GM19023 (cell line): Measurements from ENCODE around the gene PGM5.
"Not testable (repeated sequence)": the region's sequence is repeated elsewhere in the genome, so short reads cannot be mapped to it uniquely, and the experiment has no call there.

Experiments used
- ATAC-seq: cut with Tn5 transposase; IDR thresholded peaks from one replicate; pipeline ENCODE4 v1.9.1; 2021; ENCODE audit warnings: mild to moderate bottlenecking, moderate library complexity; ENCODE audit not compliant: unreplicated experiment

The PGM5 gene

DNA sequence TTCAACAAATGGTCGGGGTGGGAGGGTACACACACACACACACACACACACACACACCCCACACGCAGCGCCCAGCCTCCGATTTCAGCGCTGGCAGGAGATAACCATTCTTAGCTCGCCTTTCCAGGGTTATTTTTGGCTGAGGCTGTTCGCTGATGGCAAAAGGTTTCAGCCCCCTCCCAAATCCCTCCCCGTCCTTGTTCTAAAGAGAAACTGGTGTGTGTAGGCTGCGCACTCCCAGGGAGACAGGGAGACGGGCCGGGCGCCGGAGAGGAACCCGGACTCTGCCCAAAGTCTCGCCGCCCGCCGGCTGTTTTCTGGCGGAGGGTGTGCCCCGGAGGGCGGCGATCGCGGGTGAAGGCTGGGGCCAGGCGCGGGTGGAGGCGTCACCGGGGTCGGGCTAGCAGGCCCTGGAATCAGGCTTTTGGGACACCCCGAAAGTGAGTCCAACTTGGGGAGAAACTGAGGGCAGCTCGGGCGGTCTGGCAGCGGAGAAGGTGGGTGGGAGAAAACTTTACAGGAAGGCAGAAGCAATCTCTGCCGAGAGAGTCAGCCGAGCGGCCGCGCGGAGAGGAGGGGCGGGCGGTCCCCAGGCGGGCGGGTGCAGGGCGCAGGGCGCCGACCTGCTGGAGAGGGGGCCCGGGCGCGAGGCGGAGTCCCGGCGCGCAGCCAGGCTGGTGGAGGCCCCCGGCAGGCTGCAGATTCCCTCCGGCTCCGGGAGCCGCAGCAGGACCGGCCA, at the start of gene PGM5:
TSS of gene PGM5 (plus strand) at position 232 of the 739 bp plus-strand sequence. CDS start 517 bp downstream, outside the sequence.
- ATAC-seq: peak; percentile 67

GRCh38 chr9:68307127-68307526, 49.3 kb upstream of the PGM5 start:
- not testable (repeated sequence) for ATAC-seq

GRCh38 chr9:68307654-68308053, 48.8 kb upstream of the PGM5 start:
- not testable (repeated sequence) for ATAC-seq

GRCh38 chr9:68311208-68311607, 45.2 kb upstream of the PGM5 start:
- ATAC-seq: not testable (repeated sequence)

DNA sequence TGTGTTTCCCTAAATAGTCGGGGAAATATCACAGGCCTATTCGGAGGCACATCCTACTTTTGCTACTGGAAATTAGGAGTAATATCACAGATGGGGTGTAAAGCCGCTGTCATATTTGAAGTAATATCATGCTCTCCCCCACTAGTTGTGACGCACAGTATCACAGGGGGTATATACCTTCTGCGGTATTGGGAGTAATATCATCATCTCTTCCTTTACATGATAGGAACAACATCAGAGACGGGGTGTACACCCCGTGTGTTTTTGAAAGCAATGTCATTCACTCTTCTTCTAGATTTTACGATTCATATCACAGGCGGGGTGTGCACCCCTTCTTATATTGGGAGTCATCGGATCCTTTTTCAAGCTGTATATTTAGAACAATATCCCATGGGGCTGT, 38.2 kb upstream of the PGM5 start:
- not testable (repeated sequence) for ATAC-seq

GRCh38 chr9:68323749-68324148, 32.7 kb upstream of the PGM5 start:
- not testable (repeated sequence) for ATAC-seq

DNA sequence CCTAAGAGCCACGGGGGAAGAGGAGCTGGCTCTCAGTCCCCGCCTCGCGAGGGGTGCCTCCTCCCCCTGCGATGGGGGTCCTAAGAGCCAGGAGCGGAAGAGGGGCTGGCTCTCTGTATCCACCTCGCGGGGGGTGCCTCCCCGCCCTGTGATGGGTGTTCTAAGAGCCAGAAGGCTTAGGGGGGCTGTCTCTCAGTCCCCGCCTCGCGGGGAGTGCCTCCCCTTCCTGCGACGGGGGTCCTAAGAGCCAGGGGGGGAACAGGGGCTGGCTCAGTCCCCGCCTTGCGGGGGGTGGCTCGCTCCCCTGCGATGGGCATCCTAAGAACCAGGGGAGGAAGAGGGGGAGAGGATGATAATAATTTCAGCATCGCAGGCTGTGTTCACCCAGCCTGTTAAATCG, 31.9 kb upstream of the PGM5 start:
- ATAC-seq: not testable (repeated sequence)

DNA sequence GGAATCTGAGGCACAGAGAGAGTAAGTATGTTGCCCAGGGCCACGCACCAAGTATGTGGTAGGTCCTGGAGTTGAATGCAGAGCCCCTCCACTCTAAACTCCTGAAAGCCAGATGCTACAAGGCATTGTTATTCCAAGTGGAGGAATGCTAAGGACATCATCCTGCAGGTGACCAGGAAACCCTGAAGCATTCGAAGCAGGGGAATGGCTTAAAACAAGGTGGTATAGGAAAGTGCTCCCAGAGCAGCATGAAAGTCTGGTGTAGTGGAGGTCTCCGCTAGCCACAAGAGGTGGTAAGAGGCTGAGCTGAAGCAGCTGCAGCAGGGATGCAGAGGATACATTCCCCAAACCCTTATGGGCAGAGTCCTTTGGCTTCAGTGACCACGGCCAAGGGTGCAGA, 27.3 kb upstream of the PGM5 start:
- ATAC-seq: not testable (repeated sequence)

GRCh38 chr9:68330531-68331173, 25.8 kb upstream of the PGM5 start:
- not testable (repeated sequence) for ATAC-seq

- not testable (repeated sequence) for ATAC-seq
Measured at GRCh38 chr9:68332122-68332521, 24.3 kb upstream of the PGM5 start.

DNA sequence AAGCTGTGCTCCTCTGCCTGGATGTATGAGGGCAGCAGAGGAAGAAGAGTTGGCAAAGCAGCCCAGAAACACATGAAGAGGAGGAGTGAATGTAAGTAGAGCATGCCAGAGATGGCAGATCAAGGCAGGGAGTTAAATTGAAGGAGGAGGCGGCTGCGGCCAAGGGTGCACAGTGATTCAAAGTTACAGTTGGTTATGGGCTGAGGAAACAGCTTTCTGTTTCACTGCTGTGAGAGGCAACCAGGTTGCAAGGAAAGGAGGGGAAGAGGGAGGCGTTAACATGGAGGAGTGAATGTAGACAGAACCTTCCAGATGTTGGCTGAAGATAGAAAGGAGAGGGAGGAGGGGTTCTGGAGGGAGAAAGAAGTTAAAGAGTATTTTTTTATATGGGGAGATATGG, 20.5 kb upstream of the PGM5 start:
- ATAC-seq: not testable (repeated sequence)

DNA sequence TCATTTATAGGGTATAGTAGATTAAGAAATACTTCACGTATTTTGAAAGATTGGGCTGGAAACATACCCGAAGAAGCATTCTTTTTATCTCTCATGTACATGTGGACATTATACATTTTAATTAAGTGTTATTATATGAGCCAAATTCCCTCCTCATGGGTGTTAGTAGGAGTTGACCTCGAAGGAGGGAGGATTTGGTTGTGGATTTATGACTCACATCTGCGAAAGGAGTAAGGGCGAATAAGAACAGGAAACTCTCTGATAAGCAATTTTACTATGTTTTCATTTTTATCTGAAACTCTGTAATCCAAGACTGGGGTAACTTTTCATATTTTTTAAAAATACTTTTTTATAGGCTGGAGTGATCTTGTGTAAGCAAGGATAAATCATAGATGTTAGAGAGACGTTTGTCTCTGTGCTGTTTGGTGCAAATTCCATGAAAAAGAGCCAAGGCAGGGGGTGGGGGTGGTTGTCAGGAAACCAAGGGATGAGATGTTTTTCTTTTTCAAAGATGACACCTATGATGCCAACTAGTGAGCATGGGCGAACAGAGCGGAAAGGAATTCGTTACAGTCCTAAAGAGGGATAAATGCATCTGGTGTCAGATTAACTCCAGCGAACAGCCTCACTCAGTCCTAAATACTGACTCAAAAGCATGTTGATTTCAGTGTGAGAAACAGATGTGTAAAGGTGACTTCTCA, 19.6 kb upstream of the PGM5 start:
- ATAC-seq: not testable (repeated sequence)

DNA sequence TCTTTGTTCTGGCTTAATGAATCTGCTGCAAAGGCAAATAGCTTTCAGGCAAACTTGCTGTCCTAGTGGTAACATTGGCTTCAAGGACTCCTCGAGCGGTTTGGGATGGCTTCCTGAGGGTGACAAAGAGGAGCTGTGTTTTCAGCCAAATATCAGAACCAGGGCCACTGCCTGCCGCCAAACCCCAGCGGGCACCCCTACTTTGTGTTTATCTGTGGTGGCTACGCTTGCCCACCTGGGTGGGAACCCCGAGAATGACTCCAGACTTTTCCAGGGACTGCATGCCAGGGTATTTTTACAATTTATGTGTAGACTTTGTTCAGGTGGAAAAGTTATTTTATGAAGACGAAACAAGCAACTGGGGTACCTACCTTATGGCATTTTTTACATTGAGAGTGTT, 18.4 kb upstream of the PGM5 start:
- not testable (repeated sequence) for ATAC-seq

GRCh38 chr9:68342265-68343025, 14.0 kb upstream of the PGM5 start:
- ATAC-seq: peak; percentile 92

DNA sequence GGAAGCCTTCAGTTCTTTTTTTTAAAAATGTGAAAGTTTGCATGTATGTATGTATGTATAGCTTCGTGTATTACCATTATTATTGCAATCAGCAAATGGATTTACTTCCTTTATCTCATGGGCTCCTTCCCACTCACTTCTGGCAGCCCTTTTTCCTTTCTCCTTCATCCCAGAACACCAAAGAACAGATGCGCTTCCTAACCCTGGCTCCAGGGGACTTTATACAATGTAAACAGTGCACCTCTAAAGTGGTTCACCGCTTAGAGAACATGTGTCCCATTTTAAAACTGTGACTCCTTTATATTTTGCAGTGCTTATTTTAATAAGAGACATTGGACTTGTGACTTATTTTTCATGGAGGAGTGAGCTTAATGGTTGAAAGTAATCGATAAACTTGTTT, 13.2 kb upstream of the PGM5 start:
- ATAC-seq: not testable (repeated sequence)

DNA sequence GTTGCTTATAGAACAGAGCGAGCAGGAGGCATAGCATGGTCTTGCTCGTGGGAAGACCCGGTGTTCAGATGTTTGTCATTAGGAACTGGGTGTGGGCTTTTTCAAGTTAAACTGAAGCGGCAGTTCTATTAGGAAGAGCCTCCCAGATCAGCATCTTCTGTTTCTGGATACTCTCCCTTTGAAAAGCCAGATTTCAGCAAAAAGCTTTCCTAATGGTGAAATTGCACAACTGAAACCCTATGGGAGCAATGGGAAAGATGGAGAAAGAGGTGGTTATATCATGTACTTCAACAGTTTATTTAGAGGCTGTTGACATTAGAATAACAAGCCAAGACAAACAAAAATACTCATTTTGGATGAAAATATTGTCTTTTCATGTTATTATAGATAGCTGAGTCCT, 12.4 kb upstream of the PGM5 start:
- ATAC-seq: not testable (repeated sequence)

GRCh38 chr9:68351689-68352088, 4.7 kb upstream of the PGM5 start:
- ATAC-seq: not testable (repeated sequence)

DNA sequence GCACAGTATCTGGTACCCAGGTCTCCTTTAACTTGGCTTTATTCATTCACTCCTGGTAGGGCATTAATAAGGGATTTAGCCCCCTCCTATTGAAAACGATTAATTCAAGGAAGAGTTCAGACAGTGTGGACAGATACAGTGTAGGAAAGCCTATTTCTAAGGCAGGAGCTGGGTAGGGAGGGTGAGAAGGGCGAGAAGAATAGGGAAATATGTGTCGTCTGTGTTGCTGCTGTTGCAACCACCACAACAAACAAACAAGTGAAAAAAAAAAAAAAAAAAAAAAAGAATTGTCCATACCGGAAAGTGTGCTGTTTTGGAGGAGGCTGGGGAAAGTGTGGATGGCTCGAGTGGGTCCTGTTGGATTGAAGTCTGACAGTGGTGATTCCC, 425 bp upstream of the PGM5 start:
- not testable (repeated sequence) for ATAC-seq

GRCh38 chr9:68357119-68357714, 806 bp downstream of the PGM5 start:
- ATAC-seq: peak; percentile 35

DNA sequence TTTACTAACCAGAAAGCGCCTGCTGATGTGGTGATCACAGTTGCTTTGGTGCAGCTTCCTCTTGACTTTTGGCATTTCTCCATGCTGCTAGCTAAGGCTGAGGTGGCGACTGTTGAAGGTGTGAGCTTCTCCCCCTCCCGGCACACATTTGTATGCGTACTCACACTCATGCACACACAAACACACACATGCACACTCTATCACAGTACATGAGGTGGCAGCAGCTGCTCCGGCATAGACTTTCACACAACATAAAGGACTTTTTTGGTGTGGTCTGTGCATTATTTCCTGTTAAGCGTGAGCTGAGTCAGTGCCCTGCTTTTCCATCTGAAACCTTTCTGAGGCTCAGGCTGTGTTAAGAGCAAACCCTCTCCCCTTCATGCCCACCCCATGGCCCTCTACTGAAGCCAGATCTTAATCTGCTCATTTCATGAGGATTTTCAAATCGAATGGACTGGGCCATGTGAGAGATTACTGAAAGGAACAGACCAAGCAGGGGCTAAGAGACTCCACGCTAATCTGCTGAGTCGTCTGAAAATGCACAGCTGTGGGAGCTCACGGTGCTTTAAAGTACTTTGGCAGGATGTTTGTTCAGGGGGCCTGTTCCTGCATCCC, 10.6 kb downstream of the PGM5 start:
- not testable (repeated sequence) for ATAC-seq
